GM23248 (cell line): ENCODE results near the gene DNAJB4. TPM values are rescaled to one million over a fixed set of nuclear protein-coding genes. Genes with fewer than 3 reads are reported as not detected.

Source experiments
- DNase-seq: peaks from one replicate; pipeline ENCODE4 v3.0.0-alpha.2; 2015
- H2AFZ ChIP-seq: fragments of 200-600 bp; sonication (generic); 2 replicates; pipeline ENCODE4 v1.6.1; 2016; ENCODE audit warnings: antibody characterized with exemption
- H3F3A ChIP-seq: fragments of 200-600 bp; sonication (generic); 2 replicates; pipeline ENCODE4 v1.6.1; 2016; ENCODE audit warnings: mild to moderate bottlenecking, antibody characterized with exemption, mixed run types; ENCODE audit not compliant: insufficient read depth
- H3K27ac ChIP-seq: fragments of 200-600 bp; sonication (generic); 2 replicates; pipeline ENCODE4 v1.5.1; 2016; ENCODE audit warnings: mild to moderate bottlenecking
- H3K27me3 ChIP-seq: fragments of 200-600 bp; sonication (generic); replicated peaks from 2 replicates; pipeline ENCODE4 v1.6.1; 2016; ENCODE audit warnings: mild to moderate bottlenecking; ENCODE audit not compliant: insufficient read depth
- H3K36me3 ChIP-seq: fragments of 200-600 bp; sonication (generic); 2 replicates; pipeline ENCODE4 v1.6.1; 2016; ENCODE audit warnings: low read depth, mild to moderate bottlenecking
- H3K4me1 ChIP-seq: fragments of 200-600 bp; sonication (generic); 2 replicates; pipeline ENCODE4 v1.6.1; 2016; ENCODE audit warnings: mild to moderate bottlenecking; ENCODE audit not compliant: insufficient read depth
- H3K4me2 ChIP-seq: fragments of 200-600 bp; sonication (generic); one replicate; pipeline ENCODE4 v1.6.1; 2016; ENCODE audit warnings: mild to moderate bottlenecking; ENCODE audit not compliant: unreplicated experiment
- H3K4me3 ChIP-seq: fragments of 200-600 bp; sonication (generic); 2 replicates; pipeline ENCODE4 v1.5.1; 2016; ENCODE audit warnings: mild to moderate bottlenecking
- H3K79me2 ChIP-seq: fragments of 200-600 bp; sonication (generic); 2 replicates; pipeline ENCODE4 v1.6.1; 2016; ENCODE audit warnings: mild to moderate bottlenecking; ENCODE audit not compliant: insufficient read depth
- H3K9ac ChIP-seq: fragments of 200-600 bp; sonication (generic); 2 replicates; pipeline ENCODE4 v1.6.1; 2016; ENCODE audit warnings: mild to moderate bottlenecking
- H3K9me2 ChIP-seq: fragments of 200-600 bp; sonication (generic); 2 replicates; pipeline ENCODE4 v1.6.1; 2016; ENCODE audit warnings: mixed run types, mild to moderate bottlenecking, moderate library complexity; ENCODE audit not compliant: insufficient read depth
- H3K9me3 ChIP-seq: fragments of 200-600 bp; sonication (generic); one replicate; pipeline ENCODE4 v1.6.1; 2017; ENCODE audit warnings: low read depth
- H4K20me1 ChIP-seq: fragments of 200-600 bp; sonication (generic); 2 replicates; pipeline ENCODE4 v1.6.0; 2016; ENCODE audit not compliant: insufficient read depth
- EZH2 ChIP-seq: fragments of 200-600 bp; sonication (generic); IDR thresholded peaks from 2 replicates; pipeline ENCODE4 v1.6.1; 2018; ENCODE audit warnings: antibody characterized with exemption, mild to moderate bottlenecking; ENCODE audit not compliant: insufficient read depth, poor library complexity, severe bottlenecking
- EZH2phosphoT487 ChIP-seq: fragments of 200-600 bp; sonication (generic); IDR thresholded peaks from 2 replicates; pipeline ENCODE4 v1.6.1; 2018; ENCODE audit warnings: antibody characterized with exemption, moderate library complexity, mild to moderate bottlenecking, low read depth; ENCODE audit not compliant: insufficient read depth
- WGBS, 2 experiments: methylation state at CpG; one replicate each; pipeline ENCODE4 v1.1.6; 2015 to 2017; ENCODE audit warnings: low lambda C conversion rate in 2 of 2, low coverage in 1 of 2; ENCODE audit errors: missing lambda C conversion rate in 2 of 2; 5-methylcytosine and 5-hydroxymethylcytosine counted together
- in situ Hi-C: fragments of 300-500 bp; cut with MboI; formaldehyde crosslinking; loops from 2 replicates; pipeline ENCODE4 v1.15.0; 2020
- polyA plus RNA-seq: library from polyadenylated mRNA; unstranded; fragments of >200 nt; fragmentation: Nextera tagmentation; extraction: Ambion mirVana; gene quantifications from 2 replicates; pipeline ENCODE4 v1.2.1, GENCODE V29; 2016
- total RNA-seq: library from RNA; depleted of rRNA; stranded (reverse); fragments of >200 nt; shearing (Covaris generic); gene quantifications from 2 replicates; pipeline ENCODE4 v1.2.3, GENCODE V29; 2014

Gene DNAJB4
- total and polyA plus RNA-seq, 2 experiments from 2014 or later: 125 to 147 TPM

- Histone ChIP-seq H3K4me2 (no peak overlapping the region), H2AFZ (no peak overlapping the region), H3K9me3 (no peaks in the 10 kb centered on the region), H3K4me3 (no peak overlapping the region), H3K9me2 (no peaks in the 10 kb centered on the region; the same call in 1 of the 2 replicates), H3F3A (no peaks in the 10 kb centered on the region), H3K36me3 (no peaks in the 10 kb centered on the region), H3K9ac (no peak overlapping the region), H4K20me1 (no peaks in the 10 kb centered on the region), H3K27me3 (no peaks in the 10 kb centered on the region), H3K27ac (no peak overlapping the region), H3K79me2 (no peaks in the 10 kb centered on the region), H3K4me1 (no peaks in the 10 kb centered on the region)
- in situ Hi-C loops: no loop called here
- WGBS, 2 experiments: 84 to 86% methylated on average over 4 of the region's 4 CpGs
- TF ChIP-seq EZH2phosphoT487 (no peak), EZH2 (no peak)
- DNase-seq: peak; percentile 31
These were observed 28.5 kb downstream of the DNAJB4 start for GRCh38 chr1:78032996-78033796.

DNA sequence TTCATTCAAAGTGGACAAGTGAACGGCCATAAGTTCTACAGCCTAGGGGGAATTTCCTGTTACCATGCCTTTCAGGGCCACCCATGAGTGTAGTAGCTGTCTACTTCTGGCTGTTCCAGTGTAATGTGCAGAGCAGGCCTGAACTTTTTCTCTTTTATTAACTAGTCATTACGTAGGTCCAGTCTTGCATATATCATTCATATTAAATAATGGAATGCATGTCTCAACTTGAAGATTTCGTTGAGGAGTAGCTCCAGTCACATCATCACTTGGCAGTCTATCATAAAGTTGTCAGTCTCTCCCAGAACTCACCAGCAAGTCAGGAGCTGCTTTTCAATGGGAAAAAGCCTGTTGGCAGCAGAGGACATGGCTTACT is 29.0 kb downstream of the DNAJB4 start:
- Histone ChIP-seq H3K4me3 (no peak overlapping the region), H3F3A (no peaks in the 10 kb centered on the region), H3K27ac (no peak overlapping the region), H3K9ac (no peak overlapping the region), H3K4me1 (no peaks in the 10 kb centered on the region), H3K27me3 (no peaks in the 10 kb centered on the region), H3K9me3 (no peaks in the 10 kb centered on the region), H2AFZ (no peak overlapping the region), H3K36me3 (no peaks in the 10 kb centered on the region), H4K20me1 (no peaks in the 10 kb centered on the region), H3K9me2 (no peaks in the 10 kb centered on the region; the same call in 1 of the 2 replicates), H3K79me2 (no peaks in the 10 kb centered on the region), H3K4me2 (no peak overlapping the region)
- DNase-seq: no peak
- in situ Hi-C loops: no loop called here
- WGBS, 2 experiments: 95 to 97% methylated on average over 3 of the region's 3 CpGs
- no peak for TF ChIP-seq EZH2
- TF ChIP-seq EZH2phosphoT487: no peak

GRCh38 chr1:78035121-78035520 is 30.4 kb downstream of the DNAJB4 start:
- peak; percentile 19 for DNase-seq
- Histone ChIP-seq H4K20me1 (no peaks in the 10 kb centered on the region), H3K36me3 (no peaks in the 10 kb centered on the region), H3K27me3 (no peaks in the 10 kb centered on the region), H3K4me3 (no peak overlapping the region), H3K79me2 (no peaks in the 10 kb centered on the region), H2AFZ (no peak overlapping the region), H3F3A (no peaks in the 10 kb centered on the region), H3K4me2 (no peak overlapping the region), H3K9me2 (no peaks in the 10 kb centered on the region; the same call in 1 of the 2 replicates), H3K27ac (no peak overlapping the region), H3K9me3 (no peaks in the 10 kb centered on the region), H3K9ac (no peak overlapping the region), H3K4me1 (no peaks in the 10 kb centered on the region)
- TF ChIP-seq EZH2 (no peak), EZH2phosphoT487 (no peak)
- WGBS, 2 experiments: 97% methylated on average over 2 of the region's 2 CpGs
- in situ Hi-C loops: no loop called here

GRCh38 chr1:78036450-78036849 is 31.7 kb downstream of the DNAJB4 start:
- H3K27me3 ChIP-seq: no peaks in the 10 kb centered on the region
- in situ Hi-C loops: no loop called here
- H3K4me1 ChIP-seq: no peaks in the 10 kb centered on the region
- no peaks in the 10 kb centered on the region for H3K36me3 ChIP-seq
- no peaks in the 10 kb centered on the region for H3F3A ChIP-seq
- no peaks in the 10 kb centered on the region for H3K9me2 ChIP-seq
- no peak overlapping the region for H3K4me2 ChIP-seq
- no peaks in the 10 kb centered on the region for H3K79me2 ChIP-seq
- H2AFZ ChIP-seq: no peak overlapping the region
- no peak for DNase-seq
- H3K27ac ChIP-seq: no peak overlapping the region
- TF ChIP-seq EZH2: no peak
- no peak for TF ChIP-seq EZH2phosphoT487
- no peaks in the 10 kb centered on the region for H4K20me1 ChIP-seq
- H3K4me3 ChIP-seq: no peak overlapping the region
- no peaks in the 10 kb centered on the region for H3K9me3 ChIP-seq
- no peak overlapping the region for H3K9ac ChIP-seq
- WGBS, 2 experiments: 69 to 75% methylated on average over 5 of the region's 5 CpGs

- TF ChIP-seq EZH2: no peak
- no peak for TF ChIP-seq EZH2phosphoT487
- no peak overlapping the region for H3K27ac ChIP-seq
- H3K79me2 ChIP-seq: no peaks in the 10 kb centered on the region
- peak; percentile 46 for DNase-seq
- no peaks in the 10 kb centered on the region for H3K36me3 ChIP-seq
- no peaks in the 10 kb centered on the region for H3K4me1 ChIP-seq
- WGBS, 2 experiments: 59 to 69% methylated on average over 2 of the region's 2 CpGs
- H3K4me3 ChIP-seq: no peak overlapping the region
- H3K9me2 ChIP-seq: no peaks in the 10 kb centered on the region
- in situ Hi-C loops: no loop called here
- H3K27me3 ChIP-seq: no peaks in the 10 kb centered on the region
- no peaks in the 10 kb centered on the region for H3K9me3 ChIP-seq
- H2AFZ ChIP-seq: no peak overlapping the region
- no peak overlapping the region for H3K4me2 ChIP-seq
- no peaks in the 10 kb centered on the region for H4K20me1 ChIP-seq
- H3F3A ChIP-seq: no peaks in the 10 kb centered on the region
- no peak overlapping the region for H3K9ac ChIP-seq
These were observed 33.3 kb downstream of the DNAJB4 start for GRCh38 chr1:78038071-78038470.
